Measurements from ENCODE around the gene CEP85L.

The CEP85L gene

GRCh38 chr6:118618676-118619377 lies 32.6 kb downstream of the CEP85L start:
- DNase-seq, result peak; percentile 73 to 77

GRCh38 chr6:118617417-118617816 lies 34.0 kb downstream of the CEP85L start:
- DNase-seq, result no peak

GRCh38 chr6:118611334-118611733 lies 40.1 kb downstream of the CEP85L start:
- no peak for DNase-seq

GRCh38 chr6:118606858-118607257 lies 44.5 kb downstream of the CEP85L start:
- no peak for DNase-seq

- DNase-seq, result no peak
Measured at GRCh38 chr6:118606268-118606667, 45.1 kb downstream of the CEP85L start.

- no peak for DNase-seq
Measured at GRCh38 chr6:118603372-118603771, 48.0 kb downstream of the CEP85L start.

- no peak for DNase-seq
Measured at GRCh38 chr6:118602300-118602699, 49.1 kb downstream of the CEP85L start.

GRCh38 chr6:118598324-118598723 lies 53.1 kb downstream of the CEP85L start:
- DNase-seq, result no peak

GRCh38 chr6:118597636-118598035 lies 53.8 kb downstream of the CEP85L start:
- DNase-seq, result no peak

GRCh38 chr6:118596774-118597320 lies 54.5 kb downstream of the CEP85L start:
- DNase-seq, result no peak

- DNase-seq, result no peak
Measured at GRCh38 chr6:118594877-118595276, 56.5 kb downstream of the CEP85L start.

GRCh38 chr6:118591897-118592296 lies 59.5 kb downstream of the CEP85L start:
- no peak for DNase-seq

GRCh38 chr6:118589649-118590365 lies 61.6 kb downstream of the CEP85L start:
- no peak for DNase-seq

GRCh38 chr6:118589186-118589585 lies 62.2 kb downstream of the CEP85L start:
- no peak for DNase-seq

- DNase-seq, result no peak
Measured at GRCh38 chr6:118588626-118589025, 62.8 kb downstream of the CEP85L start.

GRCh38 chr6:118586746-118587485 lies 64.5 kb downstream of the CEP85L start:
- DNase-seq, result no peak

GRCh38 chr6:118584911-118585310 lies 66.5 kb downstream of the CEP85L start:
- DNase-seq, result no peak

- DNase-seq, result no peak
Measured at GRCh38 chr6:118581489-118581959, 69.9 kb downstream of the CEP85L start.

- DNase-seq, result no peak
Measured at GRCh38 chr6:118580585-118581419, 70.6 kb downstream of the CEP85L start.

GRCh38 chr6:118579786-118580185 lies 71.6 kb downstream of the CEP85L start:
- no peak for DNase-seq

GRCh38 chr6:118578617-118579016 lies 72.8 kb downstream of the CEP85L start:
- no peak for DNase-seq

GRCh38 chr6:118577972-118578371 lies 73.4 kb downstream of the CEP85L start:
- no peak for DNase-seq

All from activated CD4-positive, alpha-beta T cell treated with anti-CD3 and anti-CD28 coated beads, Interleukin-2, amount 50 U/mL, for 48 hours (primary cell).